GM12872 (cell line): ENCODE measurements around the gene ITGA1.

Experiments
- TF ChIP-seq, protein P1 (sequence below): IDR thresholded peaks from 3 replicates; pipeline ENCODE4 v1.5.1; 2011; ENCODE audit warnings: low read depth, mild to moderate bottlenecking, low read length, moderate library complexity; ENCODE audit not compliant: insufficient read depth

The ITGA1 gene

GRCh38 chr5:52892242-52892878 is 104.6 kb downstream of the ITGA1 start:
- TF ChIP-seq, protein P1, sequence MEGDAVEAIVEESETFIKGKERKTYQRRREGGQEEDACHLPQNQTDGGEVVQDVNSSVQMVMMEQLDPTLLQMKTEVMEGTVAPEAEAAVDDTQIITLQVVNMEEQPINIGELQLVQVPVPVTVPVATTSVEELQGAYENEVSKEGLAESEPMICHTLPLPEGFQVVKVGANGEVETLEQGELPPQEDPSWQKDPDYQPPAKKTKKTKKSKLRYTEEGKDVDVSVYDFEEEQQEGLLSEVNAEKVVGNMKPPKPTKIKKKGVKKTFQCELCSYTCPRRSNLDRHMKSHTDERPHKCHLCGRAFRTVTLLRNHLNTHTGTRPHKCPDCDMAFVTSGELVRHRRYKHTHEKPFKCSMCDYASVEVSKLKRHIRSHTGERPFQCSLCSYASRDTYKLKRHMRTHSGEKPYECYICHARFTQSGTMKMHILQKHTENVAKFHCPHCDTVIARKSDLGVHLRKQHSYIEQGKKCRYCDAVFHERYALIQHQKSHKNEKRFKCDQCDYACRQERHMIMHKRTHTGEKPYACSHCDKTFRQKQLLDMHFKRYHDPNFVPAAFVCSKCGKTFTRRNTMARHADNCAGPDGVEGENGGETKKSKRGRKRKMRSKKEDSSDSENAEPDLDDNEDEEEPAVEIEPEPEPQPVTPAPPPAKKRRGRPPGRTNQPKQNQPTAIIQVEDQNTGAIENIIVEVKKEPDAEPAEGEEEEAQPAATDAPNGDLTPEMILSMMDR, result no peak

DNA sequence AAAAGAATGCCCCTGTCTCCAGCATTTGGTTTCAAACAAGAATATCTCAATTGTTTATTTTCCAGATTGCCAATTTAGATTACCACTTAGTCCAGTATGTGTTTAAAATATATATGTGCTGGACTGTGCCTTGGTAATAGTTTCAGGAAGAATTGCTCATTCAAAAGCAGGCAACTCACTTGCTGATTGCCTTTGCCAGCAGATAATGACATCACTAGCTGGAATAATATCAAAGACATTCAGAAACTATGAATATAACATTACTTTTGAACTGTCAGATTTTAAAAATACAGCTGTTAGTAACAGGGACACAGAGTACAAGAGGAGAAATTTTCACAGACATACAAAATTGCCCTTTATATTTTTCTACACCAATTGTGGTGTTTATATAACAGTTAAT is 105.4 kb downstream of the ITGA1 start:
- TF ChIP-seq, protein P1, result no peak

GRCh38 chr5:52893863-52894262 is 106.1 kb downstream of the ITGA1 start:
- TF ChIP-seq, protein P1, result no peak

- TF ChIP-seq, protein P1, result no peak
Measured at GRCh38 chr5:52894451-52894850, 106.7 kb downstream of the ITGA1 start.

DNA sequence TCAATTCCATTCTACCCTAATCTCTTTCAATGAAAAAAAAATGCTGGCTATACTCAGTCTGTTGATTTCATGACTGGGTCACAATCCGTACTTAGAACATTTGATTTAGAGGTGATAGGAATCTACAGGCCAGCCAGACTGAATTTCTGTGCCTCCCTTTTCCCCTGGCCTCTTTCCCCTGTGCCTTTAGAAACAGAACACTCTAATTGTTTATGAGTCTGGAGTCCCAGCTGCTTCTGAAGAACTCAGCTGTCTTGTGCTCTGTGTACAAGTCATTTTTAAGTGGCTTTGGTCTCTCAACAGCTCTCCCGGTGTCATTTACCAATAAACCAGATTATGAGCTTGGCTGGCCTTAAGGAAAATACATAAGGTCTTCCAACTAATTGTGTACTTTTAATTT is 107.4 kb downstream of the ITGA1 start:
- TF ChIP-seq, protein P1, result no peak

DNA sequence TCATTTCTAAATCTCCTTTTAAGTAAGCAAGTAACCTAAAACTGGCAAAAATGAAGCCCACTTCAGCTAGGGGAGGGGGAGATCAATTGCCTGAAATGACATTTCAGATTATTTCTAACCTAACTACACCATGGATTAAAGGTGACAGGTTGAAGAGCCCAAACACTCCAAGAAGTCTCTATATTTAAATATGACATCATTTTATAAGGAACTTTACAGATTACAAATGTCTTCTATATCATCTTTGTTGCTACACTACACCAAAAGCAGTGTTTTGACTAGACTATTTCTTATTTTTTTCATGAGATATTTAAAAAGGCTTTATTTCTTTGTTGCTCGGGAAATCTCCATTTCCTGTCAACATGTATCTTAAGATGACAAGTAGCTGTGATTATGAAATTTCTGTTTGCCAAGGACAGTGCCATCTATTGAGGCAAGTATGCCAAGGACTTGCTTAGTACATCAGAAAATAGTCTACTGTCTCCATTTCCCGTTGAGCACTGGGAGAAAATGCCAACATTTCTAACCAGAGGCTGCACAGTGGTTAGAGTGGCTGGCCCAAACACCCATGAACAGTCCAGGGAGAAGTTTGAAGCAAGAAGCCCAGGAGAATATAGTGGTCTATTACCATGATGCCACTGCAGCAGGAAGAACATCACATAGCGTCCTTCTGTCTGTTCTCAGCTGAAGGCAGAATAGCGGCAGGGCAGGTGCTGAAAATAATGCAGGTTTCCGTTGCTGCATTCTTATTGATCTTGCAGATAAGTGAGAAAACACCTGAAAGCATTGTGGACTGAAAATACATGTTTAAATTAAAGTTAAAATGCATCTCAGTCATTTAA is 108.1 kb downstream of the ITGA1 start:
- TF ChIP-seq, protein P1, result no peak

GRCh38 chr5:52896534-52897237 is 109.0 kb downstream of the ITGA1 start:
- TF ChIP-seq, protein P1, result no peak
